HG03280 (cell line): ENCODE data around the gene GNB1L.

ENCODE experiments used
- ATAC-seq: cut with Tn5 transposase; IDR thresholded peaks from one replicate; pipeline ENCODE4 v1.9.1; 2021; ENCODE audit warnings: mild to moderate bottlenecking, moderate library complexity; ENCODE audit not compliant: unreplicated experiment

GNB1L gene, protein sequence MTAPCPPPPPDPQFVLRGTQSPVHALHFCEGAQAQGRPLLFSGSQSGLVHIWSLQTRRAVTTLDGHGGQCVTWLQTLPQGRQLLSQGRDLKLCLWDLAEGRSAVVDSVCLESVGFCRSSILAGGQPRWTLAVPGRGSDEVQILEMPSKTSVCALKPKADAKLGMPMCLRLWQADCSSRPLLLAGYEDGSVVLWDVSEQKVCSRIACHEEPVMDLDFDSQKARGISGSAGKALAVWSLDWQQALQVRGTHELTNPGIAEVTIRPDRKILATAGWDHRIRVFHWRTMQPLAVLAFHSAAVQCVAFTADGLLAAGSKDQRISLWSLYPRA

DNA sequence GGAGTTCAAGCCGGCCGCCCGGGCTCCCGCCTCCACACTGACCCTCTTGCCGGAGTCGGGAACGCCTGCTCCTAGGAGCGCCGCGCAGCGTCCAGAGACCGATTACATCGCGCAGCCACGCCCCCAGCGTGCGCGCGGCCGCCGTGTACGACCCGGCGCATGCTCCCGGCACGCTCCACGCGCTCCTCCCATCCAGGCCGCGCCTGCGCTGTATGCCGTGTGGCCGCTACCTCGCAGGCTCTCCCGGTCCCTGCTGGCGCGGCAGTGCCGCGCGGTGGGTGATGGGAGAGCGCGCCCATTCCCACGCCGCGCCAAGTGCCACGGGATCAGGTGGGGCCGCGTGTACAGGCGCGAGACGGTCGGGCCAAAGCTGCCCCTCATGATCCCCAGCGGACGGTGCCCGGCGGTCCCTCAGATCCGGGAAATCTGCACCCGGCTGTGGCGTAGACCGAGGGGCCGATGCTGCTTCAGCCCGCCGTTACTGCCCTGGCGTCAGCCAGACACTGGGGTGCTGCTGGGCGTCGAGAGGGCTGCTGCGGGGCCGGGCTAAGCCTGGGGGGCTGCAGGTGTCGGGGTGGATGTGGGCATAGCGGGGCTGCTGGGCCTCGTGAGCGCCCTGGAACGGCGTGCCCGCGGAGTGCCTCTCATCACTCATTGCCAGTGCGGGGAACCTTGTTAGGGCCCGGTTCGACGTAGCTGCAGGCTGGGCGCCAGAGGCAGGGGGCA is at the start of gene GNB1L, which contains the start of gene RTL10:
Gene GNB1L (minus strand): TSS at position 97 of the 726 bp plus-strand sequence. CDS start 33,519 bp downstream, outside the sequence.
Gene RTL10 (minus strand): TSS at position 97 of the 726 bp plus-strand sequence. CDS start 2,613 bp downstream, outside the sequence.
- peak; percentile 85 for ATAC-seq

DNA sequence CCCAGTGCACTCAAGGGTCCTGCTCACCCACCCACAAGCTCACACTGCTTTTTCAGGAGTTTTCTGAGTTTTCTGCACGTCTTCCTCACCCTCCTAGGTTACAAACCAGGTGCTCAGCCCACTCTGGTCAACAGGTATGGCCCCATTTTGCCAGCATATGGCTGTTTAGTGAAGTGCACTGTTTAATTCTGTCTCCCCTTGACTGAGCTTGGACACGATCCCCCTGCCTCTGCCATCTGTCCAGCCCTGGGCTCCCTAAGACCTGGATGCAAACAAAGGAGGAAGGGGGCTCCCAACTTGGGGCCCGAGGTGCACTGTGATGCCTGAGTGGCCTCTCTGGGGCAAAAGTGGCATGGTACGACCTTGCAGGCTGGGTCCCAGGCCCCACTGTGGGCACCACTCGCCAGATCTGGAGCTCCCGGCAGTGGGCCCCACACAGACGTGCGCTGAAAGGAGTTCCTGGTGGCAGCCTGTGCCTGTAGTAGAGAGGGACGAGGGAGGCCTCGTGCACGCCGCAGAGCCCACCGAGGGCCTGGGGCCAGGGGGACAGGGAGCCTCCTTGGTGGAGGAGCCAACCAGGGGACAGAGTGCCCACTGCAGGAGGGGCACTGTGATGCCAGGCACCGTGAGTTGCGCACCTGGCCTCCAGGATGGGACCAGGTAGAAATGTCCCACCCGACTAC is 49.6 kb upstream of the GNB1L start:
- no peak for ATAC-seq

DNA sequence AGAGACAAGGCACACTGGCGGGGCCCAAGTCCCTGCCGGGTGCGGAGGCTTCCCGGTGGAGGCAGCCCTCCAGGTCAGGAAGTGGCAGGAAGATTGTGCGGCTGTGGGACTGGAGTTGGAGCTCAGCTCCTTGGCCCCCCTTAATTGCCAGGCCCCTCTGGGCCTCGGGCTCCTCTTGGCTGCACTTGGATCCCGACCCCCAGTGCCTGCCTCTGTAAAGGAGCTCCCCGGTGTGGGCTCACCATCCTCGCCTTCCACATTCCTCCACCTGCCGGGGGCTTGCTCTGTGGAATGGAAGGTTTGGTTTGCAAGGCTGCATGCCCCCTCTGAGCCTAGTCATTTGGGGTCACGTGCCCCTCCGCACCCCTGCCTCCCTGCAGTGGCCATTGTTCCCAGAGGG is 48.8 kb upstream of the GNB1L start:
- ATAC-seq = no peak

DNA sequence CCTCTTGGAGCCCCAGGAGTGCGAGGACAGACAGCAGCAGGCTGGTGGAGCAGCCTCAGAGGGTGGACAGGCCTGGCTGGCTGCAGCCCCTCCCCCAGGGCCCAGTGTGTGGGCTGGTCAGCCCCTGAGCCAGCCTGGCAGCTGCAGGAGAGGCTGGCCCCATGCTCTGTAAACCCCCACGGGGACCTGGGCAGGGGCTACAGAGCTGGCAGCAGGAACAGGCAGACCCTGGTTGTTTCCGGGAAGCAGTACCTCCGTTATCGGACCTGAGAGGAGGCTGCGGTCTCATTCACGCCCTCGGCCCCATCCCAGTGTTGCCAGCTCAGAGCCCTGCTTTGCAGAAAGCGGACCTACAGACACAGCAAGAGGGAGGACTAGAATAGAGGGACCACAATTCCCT is 48.4 kb upstream of the GNB1L start:
- ATAC-seq = no peak

DNA sequence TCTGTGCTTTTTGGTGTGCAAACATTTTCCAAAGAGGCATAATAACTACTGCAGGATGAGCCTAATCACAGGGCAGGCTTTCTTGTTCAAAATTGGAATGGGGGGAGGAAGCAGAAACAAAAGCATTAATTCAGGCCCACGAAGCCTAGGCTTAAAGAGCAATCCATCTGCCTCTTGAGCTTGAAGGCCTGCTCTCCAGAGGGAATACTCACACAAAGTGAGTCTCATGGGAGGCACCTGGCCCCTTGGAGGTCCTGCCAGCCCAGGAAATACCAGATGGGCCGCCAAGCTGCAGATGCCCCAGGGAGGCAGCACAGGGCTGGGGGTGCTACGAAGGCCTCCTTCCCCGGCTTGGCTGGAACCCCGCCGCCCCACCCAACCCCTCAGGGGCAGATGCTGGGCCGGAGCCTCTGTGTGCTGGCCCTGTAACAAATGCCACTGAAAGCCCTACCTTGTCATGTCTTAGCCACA is 47.6 kb upstream of the GNB1L start:
- ATAC-seq = no peak

DNA sequence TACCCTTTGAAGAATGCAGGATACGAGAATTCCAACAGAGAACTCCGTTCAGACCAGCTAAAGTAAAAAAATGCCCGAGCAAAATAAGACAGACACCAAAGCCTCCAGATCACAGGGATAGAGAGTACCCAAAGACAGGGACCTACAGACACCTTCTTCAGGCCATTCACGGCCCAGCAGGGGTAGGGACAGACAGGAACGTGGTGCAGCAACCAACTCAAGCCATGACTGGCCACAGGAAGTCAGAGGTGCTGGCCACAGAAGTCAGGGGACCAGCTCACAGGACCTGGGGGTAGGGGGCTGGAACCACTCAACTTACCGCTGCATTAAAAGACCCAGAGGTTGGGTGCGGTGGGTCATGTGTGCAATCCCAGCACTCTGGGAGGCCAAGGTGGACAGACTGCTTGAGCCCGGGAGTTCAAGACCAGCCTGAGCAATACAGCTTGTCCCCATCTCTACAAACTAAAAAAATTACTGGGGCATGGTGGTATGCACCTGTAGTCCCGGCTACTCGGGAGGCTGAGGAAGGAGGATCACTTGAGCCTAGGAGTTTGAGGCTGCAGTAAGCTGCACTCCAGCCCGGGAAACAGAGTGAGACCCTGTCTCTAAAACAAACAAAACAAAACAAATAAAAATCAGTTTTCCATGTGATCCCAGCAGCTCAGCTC is 47.0 kb upstream of the GNB1L start:
- ATAC-seq = no peak

DNA sequence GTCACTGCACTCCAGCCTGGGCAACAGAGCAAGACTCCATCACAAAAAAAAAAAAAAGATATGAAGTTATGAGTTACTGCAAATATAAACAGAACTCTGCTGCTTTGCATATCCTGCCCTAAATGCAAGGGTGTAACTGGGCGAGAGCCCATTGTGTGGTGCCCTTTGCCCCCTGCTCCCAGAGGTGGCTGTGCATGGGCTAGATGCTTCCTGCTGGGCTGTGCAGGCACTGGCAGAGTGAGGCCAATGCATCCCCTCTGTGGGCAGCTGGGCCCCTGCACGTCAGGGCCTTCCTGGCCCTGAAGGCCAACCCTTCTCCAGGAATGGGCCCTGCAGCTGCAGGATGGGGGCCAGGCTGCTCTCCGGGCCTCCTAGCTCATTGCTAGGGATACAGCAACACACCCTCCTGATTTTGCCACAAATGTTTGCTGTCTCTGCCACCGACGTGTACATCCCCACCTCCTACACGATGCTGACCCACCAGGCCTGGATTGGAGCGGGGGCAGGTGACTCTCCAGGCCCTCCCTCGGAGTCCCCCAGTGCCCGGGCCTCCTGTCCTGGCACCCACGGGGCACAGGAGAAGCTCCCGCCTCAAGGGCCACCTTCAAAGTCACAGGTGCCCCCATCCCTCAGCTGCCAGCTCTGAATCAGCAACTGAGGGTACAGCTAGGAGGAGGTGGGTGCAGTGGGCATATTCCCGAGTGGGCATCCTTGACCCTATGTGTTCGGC is 46.2 kb upstream of the GNB1L start:
- ATAC-seq = no peak

DNA sequence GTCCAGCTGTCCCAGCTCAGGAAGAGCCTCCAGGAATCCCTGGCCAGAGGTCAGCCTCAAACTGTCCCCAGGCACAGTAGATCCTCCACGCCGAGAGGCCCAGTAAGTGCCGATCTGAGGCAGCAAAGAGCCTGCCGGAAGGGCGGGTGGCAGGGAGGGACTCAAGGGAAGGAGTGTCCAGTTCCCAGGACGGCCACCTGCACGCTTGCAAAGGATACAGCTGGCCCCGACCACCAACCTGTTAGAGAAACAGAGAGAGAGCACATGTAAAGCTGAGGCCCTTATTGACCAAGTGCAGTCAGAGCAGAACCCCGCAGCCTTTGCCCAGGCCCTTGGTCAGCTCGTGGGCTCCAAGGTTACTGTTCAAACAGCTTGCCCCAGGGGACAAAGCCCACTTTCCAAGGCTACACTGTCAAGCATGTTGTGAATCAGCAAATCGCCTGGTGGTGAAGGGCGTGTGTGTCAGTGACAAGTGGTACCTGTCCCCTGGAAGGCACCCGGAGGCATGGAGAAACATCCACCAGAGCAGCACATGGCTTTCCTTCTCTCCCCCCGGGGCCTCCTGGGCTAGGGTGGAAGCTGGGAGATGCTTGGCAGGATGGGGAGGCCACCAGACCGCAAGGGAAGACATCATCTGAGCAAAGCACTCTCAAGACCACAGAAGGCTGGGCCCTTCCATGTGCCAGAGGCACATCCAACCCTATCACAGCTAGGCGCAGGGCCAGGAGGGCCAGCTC is 44.3 kb upstream of the GNB1L start:
- ATAC-seq = no peak

DNA sequence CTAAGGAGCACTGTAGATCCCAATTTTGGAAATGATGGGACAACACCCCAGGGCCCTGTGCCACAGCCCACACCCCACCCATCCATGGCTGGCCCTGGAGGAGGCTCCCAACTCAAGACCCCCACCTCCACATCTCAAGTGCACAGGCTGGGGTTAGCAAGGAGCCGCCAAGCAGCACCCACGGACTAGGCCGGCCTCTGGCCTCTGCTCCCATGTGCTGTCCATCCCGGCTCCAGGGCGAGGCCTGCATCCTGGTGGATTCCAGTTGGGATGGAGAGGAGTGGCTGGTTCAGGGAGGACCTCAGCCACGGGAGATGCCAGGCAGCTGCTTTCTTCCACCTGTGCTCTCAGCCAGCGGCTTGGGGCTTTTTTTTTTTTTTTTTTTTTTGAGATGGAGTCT is 43.5 kb upstream of the GNB1L start:
- no peak for ATAC-seq

DNA sequence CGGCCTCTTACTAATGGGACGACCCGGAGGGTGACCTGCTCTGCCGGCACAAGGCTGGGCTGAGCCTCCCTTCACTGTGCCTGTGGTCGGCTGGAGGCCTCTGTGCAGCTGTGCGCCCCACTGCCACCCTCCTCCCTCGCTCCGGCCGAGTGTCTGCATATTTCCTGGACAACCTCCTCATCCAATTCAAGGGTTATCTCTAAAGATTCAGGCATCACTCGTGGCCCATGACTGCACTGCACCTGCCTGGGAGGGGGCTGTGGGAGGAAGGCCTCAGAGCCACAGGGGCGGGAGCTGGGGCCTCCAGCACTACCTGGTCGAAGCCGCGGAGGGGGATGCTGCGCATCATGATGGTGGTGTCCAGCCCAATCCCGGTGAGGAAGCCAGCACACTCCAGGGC is 43.1 kb upstream of the GNB1L start:
- ATAC-seq = no peak

DNA sequence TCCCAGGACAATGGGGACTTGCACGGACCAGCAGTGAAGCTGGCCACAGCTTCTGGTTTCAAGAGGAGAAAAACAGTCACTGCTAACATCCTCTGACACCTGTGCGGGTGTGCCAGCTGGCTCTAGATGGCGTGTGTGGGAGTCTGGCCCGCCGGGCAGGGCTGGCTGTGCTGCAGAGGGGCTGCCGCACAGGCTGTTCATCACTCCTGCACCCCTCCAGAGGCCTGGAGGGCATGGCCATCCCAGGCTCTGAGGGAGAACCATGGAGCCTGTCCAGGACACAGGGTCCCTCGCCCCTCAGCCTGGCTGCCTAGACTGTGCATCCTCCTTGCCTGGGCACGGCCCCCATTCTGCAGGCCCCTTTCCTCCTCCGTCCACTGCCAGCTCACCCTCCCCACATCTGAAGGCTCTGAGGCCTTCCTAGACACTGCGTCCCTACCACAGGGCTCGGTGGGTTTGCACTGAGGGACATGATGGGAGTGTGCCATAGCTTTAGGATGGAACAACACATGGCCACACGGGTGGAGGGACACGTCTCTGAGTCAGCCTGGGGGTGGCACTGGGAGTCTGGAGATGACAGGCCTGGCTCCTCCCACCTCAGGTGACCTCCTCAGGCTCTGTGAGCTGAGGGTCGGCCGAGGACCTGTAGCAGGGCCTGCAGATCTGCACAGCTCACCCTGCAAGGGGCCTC is 42.1 kb upstream of the GNB1L start:
- ATAC-seq = no peak

DNA sequence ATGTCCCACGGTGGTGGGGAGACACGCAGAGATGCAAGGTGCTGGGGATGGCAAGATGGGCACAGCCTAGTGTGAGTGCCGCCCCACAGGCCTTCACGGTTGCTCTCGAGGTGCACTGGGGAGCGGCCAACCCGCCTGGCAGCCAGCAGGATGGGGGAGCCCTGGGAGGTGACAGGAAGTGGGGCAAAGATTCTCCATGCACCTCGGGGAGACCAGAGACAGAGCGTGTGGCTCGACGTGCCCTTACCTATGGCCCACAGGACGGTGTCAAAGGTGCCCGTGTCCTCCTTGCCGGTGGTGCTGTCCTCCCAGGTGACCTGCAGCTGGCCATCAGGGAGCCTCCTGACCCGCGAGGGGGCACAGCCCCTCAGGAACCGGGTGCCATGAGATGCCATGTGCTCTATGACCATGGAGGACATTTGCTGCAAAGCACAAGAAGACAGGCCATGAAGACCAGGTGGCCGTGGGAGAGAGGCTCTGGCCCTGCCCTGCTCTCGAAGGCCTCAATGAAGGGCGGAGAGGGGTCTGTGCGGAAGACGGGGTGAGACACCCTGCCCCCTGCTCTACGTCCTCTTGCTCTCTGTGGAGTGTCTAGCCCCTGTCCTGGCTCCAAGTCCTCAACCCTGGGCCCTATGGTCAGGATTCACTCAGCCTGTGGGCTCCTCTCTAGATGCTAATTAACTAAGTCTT is 40.6 kb upstream of the GNB1L start:
- no peak for ATAC-seq

DNA sequence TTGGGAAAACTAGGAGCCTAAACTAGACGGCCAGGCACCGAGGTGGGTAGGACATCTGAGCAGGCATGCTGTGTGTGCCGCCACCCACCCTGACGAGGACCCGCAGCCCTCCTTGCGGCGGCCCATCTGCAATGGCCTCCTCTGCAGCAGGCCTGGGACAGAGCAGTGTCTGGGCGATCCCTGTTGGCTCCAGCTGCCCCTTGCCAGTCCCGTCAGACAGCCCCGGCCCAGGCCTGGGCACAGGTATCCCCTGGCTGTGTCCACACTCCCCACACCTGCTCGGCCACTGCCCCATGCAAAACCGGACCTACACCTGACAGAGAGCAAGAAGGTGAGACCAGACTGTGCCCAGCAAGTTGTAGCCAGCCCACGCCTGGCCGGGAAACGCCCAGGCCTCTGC is 38.7 kb upstream of the GNB1L start:
- ATAC-seq = no peak

DNA sequence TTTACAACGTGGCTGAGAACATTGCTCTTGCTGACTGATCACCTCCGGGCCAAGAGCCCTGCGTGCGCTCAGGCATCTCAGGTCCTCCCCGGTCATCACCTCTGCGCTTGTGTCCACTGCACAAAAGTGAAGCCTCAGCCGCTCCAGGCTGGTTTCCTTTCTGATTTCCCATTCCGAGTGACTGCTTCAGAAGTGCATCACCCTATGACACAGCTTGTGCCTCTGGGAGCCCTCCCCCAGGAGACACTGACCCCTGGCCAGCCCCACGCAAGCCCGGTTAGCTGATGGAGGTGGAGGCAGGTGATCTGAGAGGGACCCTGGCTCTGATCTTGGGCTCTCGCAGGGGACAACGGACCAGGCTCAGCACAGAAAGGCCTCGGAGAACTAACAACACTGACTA is 38.3 kb upstream of the GNB1L start:
- ATAC-seq = no peak

DNA sequence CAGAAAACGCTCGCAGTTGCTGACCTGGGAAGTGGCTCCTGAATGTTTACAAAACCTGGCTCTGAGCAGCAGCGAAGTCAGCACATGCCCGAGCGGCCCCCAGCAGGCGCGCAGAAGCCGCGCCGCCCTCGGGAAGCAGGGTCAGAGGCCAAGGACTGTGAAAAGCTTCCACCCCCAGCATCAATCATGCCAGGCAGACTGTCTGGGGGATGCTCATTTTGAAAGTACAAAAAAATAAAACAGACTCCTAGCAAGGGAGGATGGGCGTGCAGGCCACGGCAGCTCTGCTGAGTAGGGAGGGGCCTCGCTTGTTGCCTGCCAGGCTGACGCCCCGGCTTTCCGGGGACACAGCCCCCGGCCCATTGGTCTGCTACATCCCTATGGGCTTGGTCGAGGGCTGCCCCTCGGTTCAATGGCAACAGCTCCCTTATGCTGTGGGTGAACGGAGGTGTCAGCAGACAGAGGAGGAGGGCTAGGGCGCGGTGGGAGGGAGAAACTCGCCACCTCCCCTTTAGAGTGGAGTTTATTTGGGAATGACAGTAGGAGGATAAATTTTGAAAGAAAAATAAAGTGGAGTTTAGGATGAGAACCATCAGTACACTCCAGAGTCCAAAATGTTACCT is 37.7 kb upstream of the GNB1L start:
- no peak for ATAC-seq

DNA sequence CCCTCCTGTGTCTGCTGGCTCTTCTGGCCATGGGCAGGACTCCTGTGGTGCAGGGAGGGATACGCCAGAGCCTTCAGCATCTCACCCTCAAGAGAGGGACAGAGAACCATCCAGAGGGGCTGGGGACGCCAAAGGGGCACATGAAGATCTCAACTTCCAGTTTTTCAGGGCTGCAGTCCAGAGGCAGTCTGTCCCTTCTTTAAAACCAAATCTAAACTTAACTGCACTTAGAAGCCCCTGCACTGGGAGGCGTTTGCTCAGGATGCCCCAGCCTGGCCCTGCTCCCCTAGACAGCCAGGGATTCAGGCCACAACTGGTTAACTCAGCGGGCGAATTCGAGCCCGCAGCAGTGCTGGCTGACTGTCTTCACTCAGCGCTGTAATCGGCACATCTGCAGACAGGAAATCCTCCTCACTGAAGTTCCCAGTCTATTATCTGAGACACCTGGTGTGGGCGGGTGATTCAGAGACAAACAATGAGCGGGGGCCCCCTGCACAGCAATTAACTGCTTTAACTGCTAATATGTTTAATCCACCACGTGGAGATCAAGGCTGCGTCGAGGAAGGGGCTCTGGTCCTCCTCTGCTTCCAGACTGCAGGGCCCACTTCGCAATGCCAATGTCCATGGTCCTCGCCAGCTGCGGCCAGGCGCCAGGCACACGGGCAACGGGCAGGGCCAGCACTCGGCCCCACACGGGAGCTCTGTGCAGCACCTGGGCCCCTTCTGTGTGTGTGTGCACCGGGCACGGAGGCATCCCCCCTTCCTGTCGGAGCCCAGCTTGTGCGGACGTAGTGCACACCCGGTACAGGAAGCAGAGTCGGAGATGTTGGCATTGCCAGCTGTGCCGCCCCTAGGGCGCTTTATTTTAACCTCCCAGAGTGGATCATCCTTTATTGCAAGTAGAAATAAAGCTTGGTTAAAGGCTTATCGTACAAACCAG is 36.9 kb upstream of the GNB1L start:
- ATAC-seq = no peak
